Measurements from ENCODE around the gene ZNF365. TPM values are rescaled to one million over a fixed set of nuclear protein-coding genes. Genes with fewer than 3 reads are reported as not detected.

Gene ZNF365
- total RNA-seq, 1 donor from 2014 or later = not detected

GRCh38 chr10:62379394-62379793 is 5.2 kb downstream of the ZNF365 start:
- Mint-ChIP-seq H3K4me1 (peaks cover 4% of the 10 kb centered on the region), H3K36me3 (ENCODE audit: low read depth) (no peaks in the 10 kb centered on the region), H3K4me3 (no peak overlapping the region), H3K9me3 (no peaks in the 10 kb centered on the region), H3K27ac (no peak overlapping the region), H3K27me3 (peaks cover 9% of the 10 kb centered on the region)
- DNase-seq (no peak), ATAC-seq (ENCODE audit: low read depth) (no peak)
- ChIA-PET CTCF (no interaction called here), POLR2A (no interaction called here)
- no peak for TF ChIP-seq CTCF (IDR thresholded peaks at IDR 0.05)
- intact Hi-C loops (cut with micrococcal nuclease) = loop anchor here (10.0 kb wide), 1 partner anchor 335 kb away; no protein-coding TSS in a partner anchor

GRCh38 chr10:62380016-62380415 is 5.8 kb downstream of the ZNF365 start:
- Mint-ChIP-seq H3K27me3 (peaks cover 5% of the 10 kb centered on the region), H3K4me1 (no peaks in the 10 kb centered on the region), H3K36me3 (ENCODE audit: low read depth) (no peaks in the 10 kb centered on the region), H3K9me3 (no peaks in the 10 kb centered on the region), H3K4me3 (no peak overlapping the region), H3K27ac (no peak overlapping the region)
- TF ChIP-seq CTCF (IDR thresholded peaks at IDR 0.05) = no peak
- intact Hi-C loops (cut with micrococcal nuclease) = no loop called here
- CTCF ChIA-PET = no interaction called here
- POLR2A ChIA-PET = no interaction called here
- no peak for ATAC-seq (ENCODE audit: low read depth)
- no peak for DNase-seq

- Mint-ChIP-seq H3K27ac (no peak overlapping the region), H3K4me3 (no peak overlapping the region), H3K27me3 (peaks cover 9% of the 10 kb centered on the region), H3K9me3 (no peaks in the 10 kb centered on the region), H3K36me3 (ENCODE audit: low read depth) (no peaks in the 10 kb centered on the region), H3K4me1 (no peaks in the 10 kb centered on the region)
- DNase-seq (no peak), ATAC-seq (ENCODE audit: low read depth) (no peak)
- intact Hi-C loops (cut with micrococcal nuclease) = no loop called here
- POLR2A ChIA-PET = no interaction called here
- CTCF ChIA-PET = no interaction called here
- no peak for TF ChIP-seq CTCF (IDR thresholded peaks at IDR 0.05)
These were observed 7.4 kb downstream of the ZNF365 start for GRCh38 chr10:62381385-62382102.

- no peaks in the 10 kb centered on the region for H3K9me3 Mint-ChIP-seq
- intact Hi-C loops (cut with micrococcal nuclease) = no loop called here
- no peak for ATAC-seq (ENCODE audit: low read depth)
- no peaks in the 10 kb centered on the region for H3K36me3 Mint-ChIP-seq (ENCODE audit: low read depth)
- H3K27ac Mint-ChIP-seq = no peak overlapping the region
- no peak for DNase-seq
- TF ChIP-seq CTCF (IDR thresholded peaks at IDR 0.05) = no peak
- H3K4me3 Mint-ChIP-seq = no peak overlapping the region
- CTCF ChIA-PET = no interaction called here
- POLR2A ChIA-PET = no interaction called here
- H3K4me1 Mint-ChIP-seq = no peaks in the 10 kb centered on the region
- peaks cover 11% of the 10 kb centered on the region for H3K27me3 Mint-ChIP-seq
These were observed 8.7 kb downstream of the ZNF365 start for GRCh38 chr10:62382831-62383230.

GRCh38 chr10:62384057-62384446 is 9.9 kb downstream of the ZNF365 start:
- intact Hi-C loops (cut with micrococcal nuclease) = no loop called here
- H3K27ac Mint-ChIP-seq = no peak overlapping the region
- ChIA-PET POLR2A (no interaction called here), CTCF (no interaction called here)
- H3K9me3 Mint-ChIP-seq = no peaks in the 10 kb centered on the region
- H3K4me1 Mint-ChIP-seq = no peaks in the 10 kb centered on the region
- no peaks in the 10 kb centered on the region for H3K36me3 Mint-ChIP-seq (ENCODE audit: low read depth)
- no peak overlapping the region for H3K4me3 Mint-ChIP-seq
- no peak for TF ChIP-seq CTCF (IDR thresholded peaks at IDR 0.05)
- H3K27me3 Mint-ChIP-seq = peaks cover 11% of the 10 kb centered on the region
- no peak for ATAC-seq (ENCODE audit: low read depth)
- DNase-seq = no peak

All from activated B cell treated with CpG ODN at 0.5 μM for 24 hours (primary cell).